Gastrocnemius medialis (tissue), 4 donors: ENCODE measurements around the gene PLXNA1.

ENCODE experiments used
- CTCF ChIP-seq, 5 experiments: fragments of 450-650 bp in 3 of 5; fragments of 200-600 bp in 2 of 5; sonication (generic) in 2 of 5; IDR thresholded peaks in 4 of 5; conservative IDR thresholded peaks in 1 of 5; 1 replicate in 4 of 5; 2 replicates in 1 of 5; pipeline ENCODE4 v1.5.1; 2016 to 2019; ENCODE audit warnings: antibody characterized with exemption in 5 of 5, mild to moderate bottlenecking in 3 of 5, moderate library complexity in 3 of 5
- POLR2A ChIP-seq, 2 donors: fragments of 450-650 bp; IDR thresholded peaks; one replicate each; pipeline ENCODE4 v1.6.1; 2017; ENCODE audit warnings: antibody characterized with exemption in 2 of 2, mild to moderate bottlenecking in 2 of 2, moderate library complexity in 2 of 2

- TF ChIP-seq CTCF (IDR thresholded peaks at IDR 0.05 in 4 of 5, conservative IDR thresholded peaks at IDR 0.05 in 1 of 5) (no peak), POLR2A (IDR thresholded peaks at IDR 0.05) (no peak)
Measured at GRCh38 chr3:126986001-126986400, 3.1 kb downstream of the PLXNA1 start.
